OCI-LY7 (cell line): Measurements from ENCODE around the gene MFSD6. TPM values are rescaled to one million over a fixed set of nuclear protein-coding genes. Genes with fewer than 3 reads are reported as not detected.

Source experiments
- BruUV-seq: library from RNA; stranded (reverse); fragments of 400-500 nt; replicated peaks from 2 replicates; lab custom pipeline; 2021; lab: Mats Ljungman, UMichigan
- CTCF ChIA-PET: fragments of 300-600 bp; sonication (Branson Sonifier 250); formaldehyde crosslinking; loops from one replicate; lab custom pipeline; 2022; ENCODE audit warnings: antibody characterized with exemption; ENCODE audit not compliant: unreplicated experiment; lab: Charles Lee
- POLR2A ChIA-PET: fragments of 300-600 bp; sonication (Branson Sonifier 250); formaldehyde crosslinking; loops from one replicate; lab custom pipeline; 2022; ENCODE audit warnings: antibody characterized with exemption; lab: Charles Lee
- DNase-seq: peaks from one replicate; pipeline ENCODE4 v3.0.0-alpha.2; 2015; ENCODE audit warnings: low spot score
- H2AFZ ChIP-seq: fragments of 200-600 bp; sonication (generic), shearing (Covaris generic); 2 replicates; pipeline ENCODE4 v1.6.1; 2014; ENCODE audit warnings: mild to moderate bottlenecking, antibody characterized with exemption, low read length, moderate library complexity
- H3K27ac ChIP-seq: fragments of 200-600 bp; sonication (generic); 2 replicates; pipeline ENCODE4 v1.5.1; 2014; ENCODE audit warnings: mixed run types, low read depth, mild to moderate bottlenecking, moderate library complexity, low read length, inconsistent platforms; ENCODE audit not compliant: poor library complexity, severe bottlenecking
- H3K36me3 ChIP-seq: fragments of 200-600 bp; sonication (generic); 2 replicates; pipeline ENCODE4 v1.6.1; 2014; ENCODE audit warnings: mild to moderate bottlenecking, antibody characterized with exemption, low read length, moderate library complexity, mixed read lengths; ENCODE audit not compliant: insufficient read depth
- H3K4me1 ChIP-seq: fragments of 200-600 bp; sonication (generic); 2 replicates; pipeline ENCODE4 v1.5.1; 2014; ENCODE audit warnings: mild to moderate bottlenecking, low read length; ENCODE audit not compliant: insufficient read depth, poor library complexity, severe bottlenecking
- H3K4me2 ChIP-seq: fragments of 200-600 bp; sonication (generic); 2 replicates; pipeline ENCODE4 v1.6.1; 2014; ENCODE audit warnings: mild to moderate bottlenecking, low read length
- H3K4me3 ChIP-seq: fragments of 200-600 bp; sonication (generic); 2 replicates; pipeline ENCODE4 v1.5.1; 2014; ENCODE audit warnings: mild to moderate bottlenecking, low read depth, low read length; ENCODE audit not compliant: poor library complexity, severe bottlenecking
- H3K79me2 ChIP-seq: fragments of 200-600 bp; sonication (generic); 2 replicates; pipeline ENCODE4 v1.6.1; 2016; ENCODE audit warnings: low read depth, mild to moderate bottlenecking, low read length, moderate library complexity, mixed read lengths; ENCODE audit not compliant: insufficient read depth
- H3K9me2 ChIP-seq: fragments of 200-600 bp; sonication (generic); 2 replicates; pipeline ENCODE4 v1.6.1; 2016; ENCODE audit warnings: mild to moderate bottlenecking, low read length, mixed read lengths; ENCODE audit not compliant: insufficient read depth
- H3K9me3 ChIP-seq: fragments of 200-600 bp; sonication (generic); 2 replicates; pipeline ENCODE4 v1.6.1; 2014; ENCODE audit warnings: mild to moderate bottlenecking, mixed run types, low read length, mixed read lengths
- H4K20me1 ChIP-seq: fragments of 200-600 bp; sonication (generic); 2 replicates; pipeline ENCODE4 v1.6.1; 2014; ENCODE audit warnings: mild to moderate bottlenecking, antibody characterized with exemption, low read length, moderate library complexity, mixed read lengths; ENCODE audit not compliant: insufficient read depth
- EZH2phosphoT487 ChIP-seq: fragments of 200-600 bp; sonication (generic); IDR thresholded peaks from 2 replicates; pipeline ENCODE4 v1.6.1; 2018; ENCODE audit warnings: low read depth, borderline replicate concordance, mild to moderate bottlenecking, mixed run types, antibody characterized with exemption, low read length, moderate library complexity, mixed read lengths
- intact Hi-C: fragments of 100-400 bp; cut with micrococcal nuclease; formaldehyde crosslinking; loops from one replicate; pipeline ENCODE4 v1.10.0; 2022; ENCODE audit not compliant: unreplicated experiment
- total RNA-seq, 2 experiments: library from RNA; depleted of rRNA in 1 of 2; stranded (reverse); fragments of >200 nt in 1 of 2; shearing (Covaris generic) in 1 of 2; gene quantifications; 2 replicates each; pipeline ENCODE4 v1.2.3, GENCODE V29; 2014 to 2022
- TF ChIP-seq, protein P1 (sequence below): fragments of 200-600 bp; sonication (generic); conservative IDR thresholded peaks from 2 replicates; pipeline ENCODE4 v1.5.1; 2014; ENCODE audit warnings: mild to moderate bottlenecking, antibody characterized with exemption, low read length, moderate library complexity, mixed read lengths

MFSD6 gene
- total RNA-seq, 2 experiments from 2014 or later: 8.3 to 19.5 TPM

DNA sequence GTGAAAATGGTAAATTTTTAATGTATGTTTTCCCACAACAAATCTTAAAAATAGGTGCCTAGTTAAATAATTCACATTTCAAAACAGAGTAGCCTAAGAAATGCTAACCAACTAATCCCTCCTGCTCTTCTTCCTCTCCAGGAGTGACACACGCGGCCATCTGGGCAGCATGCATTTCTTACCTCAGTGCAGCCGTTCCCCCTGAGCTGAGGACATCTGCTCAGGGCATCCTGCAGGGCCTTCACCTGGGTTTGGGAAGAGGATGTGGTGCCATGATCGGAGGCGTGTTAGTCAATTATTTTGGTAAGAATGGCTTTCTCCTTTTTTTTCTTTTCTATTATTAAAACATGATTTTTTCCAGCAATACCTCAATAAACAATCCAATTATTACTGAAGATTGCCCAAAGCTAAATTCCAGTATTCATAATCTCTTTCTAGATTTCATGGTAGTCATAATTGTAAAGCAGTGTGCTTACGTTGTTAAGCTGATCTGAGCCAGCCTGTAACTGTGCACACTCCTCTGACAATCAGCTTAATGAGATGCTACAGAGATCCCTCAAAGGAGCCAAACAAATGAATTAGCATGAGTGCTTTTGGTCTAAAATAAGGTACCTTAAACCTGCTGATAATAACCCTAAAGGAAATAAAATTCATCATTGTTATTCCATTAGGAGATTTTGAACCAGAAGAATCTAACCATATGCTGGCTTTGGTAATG, 80.5 kb downstream of the MFSD6 start:
- BruUV-seq: no TSS peak
- Histone ChIP-seq H4K20me1 (no peaks in the 10 kb centered on the region), H3K9me3 (no peaks in the 10 kb centered on the region), H3K4me3 (no peak overlapping the region), H3K27ac (no peak overlapping the region), H3K4me2 (no peak overlapping the region), H3K4me1 (no peaks in the 10 kb centered on the region), H3K79me2 (no peaks in the 10 kb centered on the region), H2AFZ (no peak overlapping the region), H3K36me3 (peaks cover 28% of the 10 kb centered on the region), H3K9me2 (no peaks in the 10 kb centered on the region)
- intact Hi-C loops: no loop called here
- ChIA-PET CTCF (no interaction called here), POLR2A (interaction anchor here (0.5 kb wide), 1 partner anchor 304 kb away, joined by 3 read pairs; no protein-coding TSS in a partner anchor)
- DNase-seq: no peak
- TF ChIP-seq EZH2phosphoT487: no peak

DNA sequence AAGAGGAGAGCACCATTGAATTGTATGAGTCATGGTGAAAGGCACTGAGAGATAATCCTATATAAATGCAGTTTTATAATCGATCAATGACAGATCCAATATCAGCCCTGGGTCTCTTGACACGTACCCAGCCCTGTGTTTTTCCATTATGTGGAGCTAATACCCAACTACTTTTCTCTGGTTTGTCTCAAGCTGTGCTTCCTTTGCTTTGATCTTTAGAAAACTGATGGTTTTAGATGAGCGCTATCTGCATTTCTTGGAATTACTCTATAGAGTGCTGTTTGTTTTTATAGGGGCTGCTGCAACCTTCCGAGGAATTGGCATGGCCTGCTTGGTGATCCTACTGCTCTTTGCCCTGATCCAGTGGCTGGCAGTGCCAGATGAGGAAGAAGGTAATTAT, 81.3 kb downstream of the MFSD6 start:
- Histone ChIP-seq H3K36me3 (peaks cover 28% of the 10 kb centered on the region), H3K4me2 (no peak overlapping the region), H3K79me2 (no peaks in the 10 kb centered on the region), H3K9me2 (no peaks in the 10 kb centered on the region), H3K9me3 (no peaks in the 10 kb centered on the region), H3K4me3 (no peak overlapping the region), H2AFZ (no peak overlapping the region), H3K4me1 (no peaks in the 10 kb centered on the region), H4K20me1 (no peaks in the 10 kb centered on the region), H3K27ac (no peak overlapping the region)
- CTCF ChIA-PET: no interaction called here
- POLR2A ChIA-PET: no interaction called here
- no peak for TF ChIP-seq EZH2phosphoT487
- TF ChIP-seq, protein P1, sequence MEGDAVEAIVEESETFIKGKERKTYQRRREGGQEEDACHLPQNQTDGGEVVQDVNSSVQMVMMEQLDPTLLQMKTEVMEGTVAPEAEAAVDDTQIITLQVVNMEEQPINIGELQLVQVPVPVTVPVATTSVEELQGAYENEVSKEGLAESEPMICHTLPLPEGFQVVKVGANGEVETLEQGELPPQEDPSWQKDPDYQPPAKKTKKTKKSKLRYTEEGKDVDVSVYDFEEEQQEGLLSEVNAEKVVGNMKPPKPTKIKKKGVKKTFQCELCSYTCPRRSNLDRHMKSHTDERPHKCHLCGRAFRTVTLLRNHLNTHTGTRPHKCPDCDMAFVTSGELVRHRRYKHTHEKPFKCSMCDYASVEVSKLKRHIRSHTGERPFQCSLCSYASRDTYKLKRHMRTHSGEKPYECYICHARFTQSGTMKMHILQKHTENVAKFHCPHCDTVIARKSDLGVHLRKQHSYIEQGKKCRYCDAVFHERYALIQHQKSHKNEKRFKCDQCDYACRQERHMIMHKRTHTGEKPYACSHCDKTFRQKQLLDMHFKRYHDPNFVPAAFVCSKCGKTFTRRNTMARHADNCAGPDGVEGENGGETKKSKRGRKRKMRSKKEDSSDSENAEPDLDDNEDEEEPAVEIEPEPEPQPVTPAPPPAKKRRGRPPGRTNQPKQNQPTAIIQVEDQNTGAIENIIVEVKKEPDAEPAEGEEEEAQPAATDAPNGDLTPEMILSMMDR: no peak
- no TSS peak for BruUV-seq
- intact Hi-C loops: no loop called here
- no peak for DNase-seq

DNA sequence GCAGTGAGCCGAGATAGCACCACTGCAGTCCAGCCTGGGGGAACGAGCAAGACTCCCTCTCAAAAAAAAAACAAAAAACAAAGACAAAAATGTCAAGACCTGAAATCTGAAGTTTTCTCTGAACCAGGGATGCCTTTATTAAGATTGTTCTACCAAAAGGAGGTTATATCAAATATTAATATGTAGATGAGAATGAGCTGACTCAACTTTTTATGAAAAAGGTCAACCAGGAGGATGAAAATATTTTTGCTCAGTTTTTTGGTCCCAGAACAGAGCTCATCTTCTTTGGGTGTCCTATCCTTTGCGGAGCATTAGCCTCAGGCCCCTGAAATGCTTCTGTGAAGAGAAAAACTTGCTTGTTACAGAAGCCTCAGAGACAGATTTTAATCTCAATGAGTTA, 82.3 kb downstream of the MFSD6 start:
- Histone ChIP-seq H3K9me2 (no peaks in the 10 kb centered on the region), H2AFZ (no peak overlapping the region), H4K20me1 (no peaks in the 10 kb centered on the region), H3K27ac (no peak overlapping the region), H3K36me3 (peaks cover 28% of the 10 kb centered on the region), H3K9me3 (no peaks in the 10 kb centered on the region), H3K4me1 (no peaks in the 10 kb centered on the region), H3K4me2 (no peak overlapping the region), H3K4me3 (no peak overlapping the region), H3K79me2 (no peaks in the 10 kb centered on the region)
- no TSS peak for BruUV-seq
- intact Hi-C loops: no loop called here
- no peak for TF ChIP-seq EZH2phosphoT487
- TF ChIP-seq, protein P1: no peak
- ChIA-PET POLR2A (interaction anchor here (0.6 to 0.7 kb wide), 2 partner anchors 43 to 94 kb away, joined by 3 read pairs; no protein-coding TSS in a partner anchor), CTCF (no interaction called here)
- no peak for DNase-seq
